Type B pancreatic cell (in vitro differentiated cells): ENCODE results near the gene NUP35. TPM values are rescaled to one million over a fixed set of nuclear protein-coding genes. Genes with fewer than 3 reads are reported as not detected.

Source experiments
- DNase-seq: peaks from one replicate; pipeline ENCODE4 v3.0.0; 2021; ENCODE audit warnings: mixed read lengths; ENCODE audit not compliant: unreplicated experiment; ENCODE audit errors: extremely low spot score
- H3K27ac Mint-ChIP-seq: 2 replicates; pipeline ENCODE4 v1.8.0; 2021; ENCODE audit warnings: mild to moderate bottlenecking, mixed read lengths
- H3K27me3 Mint-ChIP-seq: 2 replicates; pipeline ENCODE4 v1.8.0; 2021; ENCODE audit warnings: mixed read lengths
- H3K36me3 Mint-ChIP-seq: 2 replicates; pipeline ENCODE4 v1.8.0; 2021; ENCODE audit warnings: mixed read lengths
- H3K4me1 Mint-ChIP-seq: one replicate; pipeline ENCODE4 v1.8.0; 2021; ENCODE audit warnings: mixed read lengths; ENCODE audit not compliant: unreplicated experiment
- H3K4me3 Mint-ChIP-seq: 2 replicates; pipeline ENCODE4 v1.8.0; 2021; ENCODE audit warnings: mild to moderate bottlenecking, mixed read lengths
- H3K9me3 Mint-ChIP-seq: 2 replicates; pipeline ENCODE4 v1.8.0; 2021; ENCODE audit warnings: mixed read lengths
- CTCF ChIP-seq: fragments of 200-600 bp; sonication (generic); conservative IDR thresholded peaks from 2 replicates; pipeline ENCODE4 v1.5.0; 2021; ENCODE audit warnings: antibody characterized with exemption, mild to moderate bottlenecking
- total RNA-seq: library from RNA; stranded (reverse); gene quantifications from 2 replicates; pipeline ENCODE4 v1.2.1, GENCODE V29; 2021; ENCODE audit warnings: low replicate concordance

NUP35 gene
- total RNA-seq, 1 donor from 2014 or later, result 24.4 TPM

- no peak for TF ChIP-seq CTCF
- Mint-ChIP-seq H3K27me3 (no peaks in the 10 kb centered on the region), H3K36me3 (peaks cover 64% of the 10 kb centered on the region), H3K9me3 (peaks cover 4% of the 10 kb centered on the region), H3K27ac (no peak overlapping the region), H3K4me3 (no peak overlapping the region), H3K4me1 (no peaks in the 10 kb centered on the region)
- no peak for DNase-seq
Measured at GRCh38 chr2:183185534-183185933, 61.3 kb downstream of the NUP35 start.

GRCh38 chr2:183186296-183186695, 62.1 kb downstream of the NUP35 start:
- peaks cover 4% of the 10 kb centered on the region for H3K9me3 Mint-ChIP-seq
- H3K27ac Mint-ChIP-seq, result no peak overlapping the region
- no peak overlapping the region for H3K4me3 Mint-ChIP-seq
- no peaks in the 10 kb centered on the region for H3K27me3 Mint-ChIP-seq
- TF ChIP-seq CTCF, result no peak
- peaks cover 59% of the 10 kb centered on the region for H3K36me3 Mint-ChIP-seq
- DNase-seq, result no peak
- H3K4me1 Mint-ChIP-seq, result no peaks in the 10 kb centered on the region

- Mint-ChIP-seq H3K36me3 (peaks cover 55% of the 10 kb centered on the region), H3K9me3 (peaks cover 4% of the 10 kb centered on the region), H3K4me1 (no peaks in the 10 kb centered on the region), H3K27ac (no peak overlapping the region), H3K4me3 (no peak overlapping the region), H3K27me3 (no peaks in the 10 kb centered on the region)
- no peak for DNase-seq
- no peak for TF ChIP-seq CTCF
Measured at GRCh38 chr2:183186766-183187165, 62.5 kb downstream of the NUP35 start.

DNA sequence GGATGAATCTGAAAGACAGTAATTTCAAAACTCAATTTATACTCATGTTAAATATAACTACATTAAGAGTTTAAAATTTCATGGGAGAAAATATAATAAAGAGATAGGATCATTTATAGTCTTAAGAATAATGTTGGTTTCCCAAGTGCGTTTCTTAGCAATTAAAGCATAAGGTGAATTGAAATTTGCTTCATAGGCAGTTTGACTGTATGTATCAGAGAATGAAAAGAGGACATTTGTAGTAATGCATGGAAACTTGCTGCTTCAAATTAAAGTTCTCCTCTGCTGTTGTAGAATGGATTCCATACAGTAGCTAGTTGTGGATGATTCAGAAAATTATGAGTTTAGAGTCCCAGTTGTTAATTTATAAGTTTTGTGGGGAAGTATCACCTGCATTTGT, 68.1 kb downstream of the NUP35 start:
- Mint-ChIP-seq H3K36me3 (peaks cover 9% of the 10 kb centered on the region), H3K4me1 (no peaks in the 10 kb centered on the region), H3K4me3 (no peak overlapping the region), H3K9me3 (no peaks in the 10 kb centered on the region), H3K27me3 (no peaks in the 10 kb centered on the region), H3K27ac (no peak overlapping the region)
- TF ChIP-seq CTCF, result no peak
- DNase-seq, result no peak

- no peaks in the 10 kb centered on the region for H3K4me1 Mint-ChIP-seq
Measured at GRCh38 chr2:183193904-183194303, 69.7 kb downstream of the NUP35 start.

More at GRCh38 chr2:183193904-183194303, 69.7 kb downstream of the NUP35 start:
- no peak overlapping the region for H3K27ac Mint-ChIP-seq
- DNase-seq, result no peak
- no peaks in the 10 kb centered on the region for H3K9me3 Mint-ChIP-seq
- TF ChIP-seq CTCF, result no peak
- no peak overlapping the region for H3K4me3 Mint-ChIP-seq
- H3K27me3 Mint-ChIP-seq, result no peaks in the 10 kb centered on the region
- H3K36me3 Mint-ChIP-seq, result peaks cover 11% of the 10 kb centered on the region
